Memory B cell (primary cell): ENCODE measurements around the gene TMEM245.
A peak's percentile ranks its signal among the peaks of the same experiment; 100 is the strongest.
"Not testable (repeated sequence)": the region's sequence is repeated elsewhere in the genome, so short reads cannot be mapped to it uniquely, and the experiment has no call there.

ENCODE experiments used
- ATAC-seq: fragments of 150-1000 bp; cut with Tn5 transposase; 2 replicates; pipeline ENCODE4 v1.10.0; 2021; ENCODE audit warnings: low read depth, mild to moderate bottlenecking, moderate library complexity
- DNase-seq, 2 donors: peaks; one replicate each; pipeline ENCODE4 v3.0.0; 2022; ENCODE audit warnings: low spot score in 2 of 2
- H3K27ac Mint-ChIP-seq: one replicate; pipeline ENCODE4 v1.8.0; 2022; ENCODE audit warnings: mild to moderate bottlenecking, moderate library complexity, mixed read lengths
- H3K27me3 Mint-ChIP-seq: one replicate; pipeline ENCODE4 v1.8.0; 2022; ENCODE audit warnings: mixed read lengths
- H3K36me3 Mint-ChIP-seq: one replicate; pipeline ENCODE4 v1.8.0; 2022; ENCODE audit warnings: mild to moderate bottlenecking, mixed read lengths
- H3K4me1 Mint-ChIP-seq: one replicate; pipeline ENCODE4 v1.8.0; 2022; ENCODE audit warnings: mixed read lengths
- H3K4me3 Mint-ChIP-seq: one replicate; pipeline ENCODE4 v1.8.0; 2022; ENCODE audit warnings: mild to moderate bottlenecking, moderate library complexity, mixed read lengths
- H3K9me3 Mint-ChIP-seq: one replicate; pipeline ENCODE4 v1.8.0; 2022; ENCODE audit warnings: mixed read lengths

TMEM245 gene

DNA sequence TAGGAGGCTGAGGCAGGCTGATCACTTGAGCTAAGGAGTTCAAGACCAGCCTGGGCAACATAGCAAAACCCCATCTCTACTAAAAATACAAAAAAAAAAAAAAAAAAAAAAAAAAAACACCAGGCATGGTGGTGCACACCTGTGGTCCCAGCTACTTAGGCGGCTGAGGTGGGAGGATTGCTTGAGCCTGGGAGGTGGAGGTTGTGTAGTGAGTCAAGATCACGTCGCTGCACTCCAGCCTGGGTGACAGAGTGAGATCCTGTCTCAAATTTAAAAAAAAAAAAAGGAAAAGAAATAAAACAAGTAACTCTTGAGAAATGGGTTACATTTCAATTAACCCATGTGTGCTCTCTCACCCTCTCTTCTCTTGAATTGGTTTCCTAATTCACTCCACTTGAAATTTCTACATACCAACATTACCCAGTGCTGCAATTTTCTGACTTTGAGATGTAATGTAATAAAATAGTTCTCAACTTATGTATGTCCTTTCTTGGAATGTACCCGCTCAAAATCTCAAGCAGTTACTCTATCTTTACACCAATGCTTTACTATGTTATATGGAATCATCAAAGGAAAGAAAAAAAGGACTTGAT lies 35.8 kb downstream of the TMEM245 start:
- H3K27me3 Mint-ChIP-seq, result no peaks in the 10 kb centered on the region
- peaks cover 3% of the 10 kb centered on the region for H3K4me1 Mint-ChIP-seq
- H3K4me3 Mint-ChIP-seq, result no peak overlapping the region
- no peaks in the 10 kb centered on the region for H3K9me3 Mint-ChIP-seq
- peaks cover 37% of the 10 kb centered on the region for H3K36me3 Mint-ChIP-seq
- no peak for DNase-seq
- no peak for ATAC-seq
- H3K27ac Mint-ChIP-seq, result no peak overlapping the region

GRCh38 chr9:109083141-109083540 lies 36.6 kb downstream of the TMEM245 start:
- Mint-ChIP-seq H3K4me3 (no peak overlapping the region), H3K27ac (peak overlapping the region; percentile 12), H3K4me1 (peaks cover 3% of the 10 kb centered on the region), H3K36me3 (peaks cover 43% of the 10 kb centered on the region), H3K27me3 (no peaks in the 10 kb centered on the region), H3K9me3 (no peaks in the 10 kb centered on the region)
- ATAC-seq, result no peak
- DNase-seq, result no peak

- DNase-seq, result no peak
- ATAC-seq, result no peak
- Mint-ChIP-seq H3K36me3 (peaks cover 39% of the 10 kb centered on the region), H3K27me3 (no peaks in the 10 kb centered on the region), H3K4me3 (no peak overlapping the region), H3K9me3 (no peaks in the 10 kb centered on the region), H3K27ac (no peak overlapping the region), H3K4me1 (peaks cover 3% of the 10 kb centered on the region)
Measured at GRCh38 chr9:109082091-109082620, 37.6 kb downstream of the TMEM245 start.

DNA sequence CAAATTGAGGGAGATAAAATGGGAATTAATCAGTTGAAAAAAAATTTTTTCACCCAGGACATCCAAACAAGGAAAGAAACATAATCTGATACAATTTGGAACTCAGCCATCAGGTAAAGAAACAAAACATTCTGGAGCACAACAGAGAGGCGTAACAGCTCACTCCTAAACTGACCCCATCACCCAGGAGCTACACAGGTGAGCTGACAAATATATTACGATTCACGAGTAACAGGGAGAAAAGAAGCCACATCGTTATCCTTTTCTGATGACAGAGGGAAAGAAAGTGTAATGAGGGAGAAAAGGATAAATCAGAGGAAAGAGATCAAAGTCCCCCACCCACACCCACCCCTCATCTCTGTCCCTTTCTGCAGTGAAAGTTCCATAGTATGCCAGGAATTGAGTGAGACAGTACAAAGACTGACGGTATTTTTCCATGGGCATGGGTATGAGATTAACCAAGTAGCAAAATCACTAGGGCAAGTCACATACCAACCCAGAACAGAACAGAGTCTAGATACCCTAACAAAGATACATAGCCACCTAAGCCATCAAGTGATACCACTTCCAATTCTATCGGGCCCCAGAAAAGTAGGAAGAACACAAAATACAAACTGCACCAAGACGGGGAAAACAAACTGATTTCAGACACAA lies 45.4 kb downstream of the TMEM245 start:
- Mint-ChIP-seq H3K36me3 (peaks cover 23% of the 10 kb centered on the region), H3K27ac (no peak overlapping the region), H3K4me1 (no peaks in the 10 kb centered on the region), H3K4me3 (no peak overlapping the region), H3K27me3 (no peaks in the 10 kb centered on the region), H3K9me3 (no peaks in the 10 kb centered on the region)
- DNase-seq (no peak), ATAC-seq (no peak)

DNA sequence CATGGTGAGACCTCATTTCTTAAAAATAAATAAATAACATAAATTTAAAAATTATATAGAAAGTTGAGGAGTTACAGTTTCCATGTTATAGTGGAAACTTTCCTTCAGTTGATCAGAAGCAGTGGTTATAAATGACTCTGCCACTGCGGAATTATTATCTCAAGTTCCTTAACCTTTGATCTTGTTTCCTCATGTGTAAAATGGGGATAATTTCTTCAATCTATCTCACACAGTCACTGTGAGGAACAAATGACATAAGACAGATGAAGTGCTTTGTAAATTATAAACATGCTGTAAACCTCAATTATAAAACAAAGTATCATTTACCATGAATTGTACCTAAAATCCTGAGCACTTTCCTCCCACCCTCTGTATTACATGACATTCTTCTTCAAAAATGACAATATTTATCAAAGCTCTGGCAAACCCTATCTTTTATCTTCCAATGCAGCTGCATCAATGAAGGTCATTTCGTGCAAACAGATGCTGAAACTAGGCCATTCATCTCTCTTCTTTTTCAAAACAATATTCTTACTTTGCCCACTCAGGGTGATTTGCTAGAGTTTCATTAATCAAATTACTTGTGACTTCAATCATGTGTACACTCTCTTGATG lies 46.8 kb downstream of the TMEM245 start:
- ATAC-seq, result no peak
- Mint-ChIP-seq H3K36me3 (peaks cover 13% of the 10 kb centered on the region), H3K27me3 (no peaks in the 10 kb centered on the region), H3K4me1 (no peaks in the 10 kb centered on the region), H3K9me3 (no peaks in the 10 kb centered on the region), H3K27ac (no peak overlapping the region), H3K4me3 (no peak overlapping the region)
- DNase-seq, result no peak

GRCh38 chr9:109072133-109072692 lies 47.5 kb downstream of the TMEM245 start:
- ATAC-seq, result no peak
- Mint-ChIP-seq H3K27ac (no peak overlapping the region), H3K27me3 (no peaks in the 10 kb centered on the region), H3K9me3 (no peaks in the 10 kb centered on the region), H3K36me3 (peaks cover 16% of the 10 kb centered on the region), H3K4me1 (no peaks in the 10 kb centered on the region), H3K4me3 (no peak overlapping the region)
- DNase-seq, result no peak

- no peak overlapping the region for H3K4me3 Mint-ChIP-seq
- no peak for ATAC-seq
- H3K27me3 Mint-ChIP-seq, result no peaks in the 10 kb centered on the region
- H3K36me3 Mint-ChIP-seq, result peaks cover 23% of the 10 kb centered on the region
- no peak overlapping the region for H3K27ac Mint-ChIP-seq
- DNase-seq, result no peak
- H3K4me1 Mint-ChIP-seq, result no peaks in the 10 kb centered on the region
- H3K9me3 Mint-ChIP-seq, result no peaks in the 10 kb centered on the region
Measured at GRCh38 chr9:109068764-109069163, 51.0 kb downstream of the TMEM245 start.

DNA sequence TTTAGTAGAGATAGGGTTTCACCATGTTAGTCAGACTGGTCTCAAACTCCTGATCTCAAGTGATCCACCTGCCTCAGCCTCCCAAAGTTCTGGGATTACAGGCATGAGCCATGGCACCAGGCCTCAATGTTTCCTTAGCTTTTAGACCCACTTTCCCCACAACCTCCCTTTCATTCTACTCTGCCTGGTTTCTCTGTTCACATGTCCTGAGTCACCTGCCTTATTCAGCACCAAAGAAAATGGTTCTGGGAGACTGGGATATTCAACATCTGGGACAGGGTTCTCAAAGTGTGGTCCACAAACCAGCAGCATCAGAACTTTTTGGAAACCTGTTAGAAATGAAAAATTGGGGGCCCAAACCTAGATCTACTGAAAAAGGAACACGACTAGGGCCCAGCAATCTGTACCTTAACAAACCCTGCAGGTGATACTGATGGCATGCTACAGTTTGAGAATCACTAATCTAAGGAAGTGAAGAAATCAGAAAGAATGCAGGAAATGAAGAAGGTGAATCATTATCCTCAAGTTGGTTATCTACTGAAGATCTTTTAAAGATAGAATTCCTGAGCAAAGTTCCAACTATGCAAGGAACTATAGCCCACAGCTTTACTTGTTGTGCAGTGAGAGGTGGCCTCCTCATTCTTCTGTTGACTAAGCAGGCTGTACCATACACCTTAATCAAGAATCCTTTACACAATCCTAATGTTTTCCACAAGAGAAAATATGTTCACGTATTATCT lies 54.6 kb downstream of the TMEM245 start:
- H3K4me3 Mint-ChIP-seq, result no peak overlapping the region
- no peak for DNase-seq
- no peaks in the 10 kb centered on the region for H3K9me3 Mint-ChIP-seq
- no peak overlapping the region for H3K27ac Mint-ChIP-seq
- H3K36me3 Mint-ChIP-seq, result peaks cover 22% of the 10 kb centered on the region
- no peak for ATAC-seq
- no peaks in the 10 kb centered on the region for H3K27me3 Mint-ChIP-seq
- H3K4me1 Mint-ChIP-seq, result no peaks in the 10 kb centered on the region

DNA sequence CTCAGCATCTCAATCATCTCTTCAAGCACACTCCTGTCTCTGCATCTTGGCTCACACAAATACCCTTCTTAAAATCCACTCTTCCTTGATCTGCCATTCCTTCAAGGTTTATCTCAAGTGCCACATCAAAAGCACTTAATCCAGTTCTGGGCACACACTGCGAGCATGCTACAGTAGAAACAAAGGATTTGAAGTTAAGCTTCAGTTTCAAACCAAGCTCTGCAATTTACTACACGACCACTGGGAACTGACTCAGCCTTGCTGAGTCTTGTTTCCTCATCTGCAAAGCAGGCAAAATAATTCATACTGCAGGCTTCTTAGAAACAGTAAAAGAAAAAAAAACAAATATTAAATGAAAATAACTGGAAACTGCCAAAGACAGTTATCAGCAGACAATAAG lies 56.0 kb downstream of the TMEM245 start:
- Mint-ChIP-seq H3K9me3 (no peaks in the 10 kb centered on the region), H3K27me3 (no peaks in the 10 kb centered on the region), H3K4me1 (no peaks in the 10 kb centered on the region), H3K4me3 (no peak overlapping the region), H3K36me3 (peaks cover 26% of the 10 kb centered on the region), H3K27ac (no peak overlapping the region)
- no peak for ATAC-seq
- no peak for DNase-seq

DNA sequence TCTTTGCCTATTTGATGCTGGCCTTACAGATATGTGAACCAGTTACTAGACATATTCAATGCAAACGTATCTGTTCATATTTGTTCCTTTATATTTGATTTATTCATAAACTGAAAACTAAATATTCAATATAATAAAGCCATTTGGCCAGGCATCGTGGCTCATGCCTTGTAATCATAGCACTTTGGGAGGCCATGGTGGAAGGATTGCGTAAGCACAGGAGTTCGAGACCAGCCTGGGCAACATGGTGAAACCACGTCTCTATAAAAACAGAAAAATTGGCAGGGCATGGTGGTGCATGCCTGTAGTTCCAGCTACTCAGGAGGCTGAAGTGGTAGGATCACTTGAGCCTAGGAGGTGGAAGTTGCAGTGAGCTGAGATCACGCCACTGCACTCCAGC lies 57.2 kb downstream of the TMEM245 start:
- Mint-ChIP-seq H3K36me3 (peaks cover 23% of the 10 kb centered on the region), H3K27ac (no peak overlapping the region), H3K9me3 (no peaks in the 10 kb centered on the region)

GRCh38 chr9:109060191-109060590 lies 59.6 kb downstream of the TMEM245 start:
- H3K27me3 Mint-ChIP-seq, result no peaks in the 10 kb centered on the region
- no peaks in the 10 kb centered on the region for H3K9me3 Mint-ChIP-seq
- H3K4me3 Mint-ChIP-seq, result no peak overlapping the region
- H3K27ac Mint-ChIP-seq, result no peak overlapping the region
- DNase-seq (no peak), ATAC-seq (no peak)
- peaks cover 25% of the 10 kb centered on the region for H3K36me3 Mint-ChIP-seq
- no peaks in the 10 kb centered on the region for H3K4me1 Mint-ChIP-seq

More for the DNA sequence above, 57.2 kb downstream of the TMEM245 start:
- ATAC-seq (no peak), DNase-seq (no peak)
- H3K4me1 Mint-ChIP-seq, result no peaks in the 10 kb centered on the region
- H3K4me3 Mint-ChIP-seq, result no peak overlapping the region
- no peaks in the 10 kb centered on the region for H3K27me3 Mint-ChIP-seq

DNA sequence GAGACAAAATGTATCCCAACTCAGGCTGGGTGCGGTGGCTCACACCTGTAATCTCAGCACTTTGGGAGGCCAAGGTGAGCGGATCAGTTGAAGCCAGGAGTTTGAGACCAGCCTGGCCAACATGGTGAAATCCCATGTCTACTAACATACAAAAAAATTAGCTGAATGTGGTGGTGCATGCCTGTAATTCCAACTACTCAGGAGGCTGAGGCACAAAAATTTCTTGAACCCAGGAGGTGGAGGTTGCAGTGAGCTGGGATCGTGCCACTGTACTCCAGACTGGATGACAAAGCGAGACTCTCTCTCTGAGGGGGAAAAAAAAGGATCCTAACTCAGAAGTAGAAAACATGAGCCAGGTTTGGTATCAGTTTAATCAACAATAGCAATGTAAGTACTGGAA lies 66.6 kb downstream of the TMEM245 start:
- H3K36me3 Mint-ChIP-seq, result peaks cover 53% of the 10 kb centered on the region
- not testable (repeated sequence) for H3K4me1 Mint-ChIP-seq, H3K4me3 Mint-ChIP-seq, H3K9me3 Mint-ChIP-seq, H3K27me3 Mint-ChIP-seq, DNase-seq, ATAC-seq, H3K27ac Mint-ChIP-seq

- DNase-seq, result no peak
- ATAC-seq, result no peak
- Mint-ChIP-seq H3K9me3 (no peaks in the 10 kb centered on the region), H3K4me3 (no peak overlapping the region), H3K27ac (no peak overlapping the region), H3K4me1 (no peaks in the 10 kb centered on the region), H3K36me3 (peaks cover 54% of the 10 kb centered on the region), H3K27me3 (no peaks in the 10 kb centered on the region)
Measured at GRCh38 chr9:109052416-109052815, 67.3 kb downstream of the TMEM245 start.

- DNase-seq (no peak), ATAC-seq (no peak)
- no peaks in the 10 kb centered on the region for H3K27me3 Mint-ChIP-seq
- peak overlapping the region; percentile 41 for H3K27ac Mint-ChIP-seq
- H3K9me3 Mint-ChIP-seq, result no peaks in the 10 kb centered on the region
- H3K4me1 Mint-ChIP-seq, result no peaks in the 10 kb centered on the region
- H3K4me3 Mint-ChIP-seq, result no peak overlapping the region
- peaks cover 54% of the 10 kb centered on the region for H3K36me3 Mint-ChIP-seq
Measured at GRCh38 chr9:109051733-109052132, 68.0 kb downstream of the TMEM245 start.
